ENCODE measurements around the gene RSRC1.
"Not testable (repeated sequence)": the region's sequence is repeated elsewhere in the genome, so short reads cannot be mapped to it uniquely, and the experiment has no call there.

The RSRC1 gene

DNA sequence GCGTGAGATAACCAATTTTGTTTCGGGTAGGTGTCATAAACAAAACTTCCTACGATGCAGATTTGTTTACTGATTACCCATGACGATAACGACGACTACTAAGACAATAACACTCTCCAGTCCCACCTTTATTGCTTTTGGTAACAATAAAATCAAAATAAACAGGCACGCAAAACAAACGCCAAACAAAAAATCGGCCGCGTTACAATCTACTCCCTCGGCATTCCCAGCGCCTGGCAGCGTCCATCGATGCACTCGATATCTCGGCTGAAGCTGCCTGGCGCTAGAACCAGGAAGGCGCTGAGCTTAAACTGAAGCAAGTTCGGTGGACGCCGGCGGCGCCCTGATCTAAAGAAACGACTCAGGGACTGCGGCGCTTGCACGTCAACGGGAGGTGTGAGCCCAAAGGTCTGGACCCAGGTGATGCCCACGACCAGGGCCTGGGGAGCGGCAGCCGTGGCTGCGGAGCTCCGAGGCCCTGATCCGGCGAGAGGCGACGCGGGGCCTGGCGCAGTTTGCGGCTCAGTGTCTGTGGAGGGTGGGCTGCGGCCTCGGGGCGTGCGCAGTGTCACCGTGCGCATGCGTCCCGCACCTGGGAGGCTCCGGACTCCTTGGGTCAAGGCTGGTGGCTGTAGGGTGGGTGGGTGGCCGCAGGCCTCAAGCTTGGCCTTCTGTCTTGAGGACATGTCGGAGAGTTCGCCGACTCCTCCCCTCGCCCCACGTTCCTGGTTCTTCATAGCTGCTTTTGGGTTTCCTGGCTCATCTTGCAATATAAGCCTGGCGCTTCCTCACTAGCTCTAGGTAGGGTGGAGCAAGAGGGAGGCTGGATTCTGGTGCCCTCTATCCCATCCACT is at the start of gene RSRC1:
Gene RSRC1 (plus strand): TSS at position 286 of the 854 bp plus-strand sequence. CDS start 12,016 bp downstream, outside the sequence.
- no peak for TF ChIP-seq JUND (IDR thresholded peaks at IDR 0.05; ENCODE audit: low read depth)
- DNase-seq (ENCODE audit: low read depth in 1 of 2, low spot score in 1 of 2): peak; percentile 69 to 93
- in situ Hi-C loops (cut with HindIII; ENCODE audit: low pct_unique_long_range_greater_than_20kb, low sequenced_read_pairs): no loop called here

GRCh38 chr3:158065574-158065973 is 44.3 kb upstream of the RSRC1 start:
- DNase-seq (ENCODE audit: low read depth in 1 of 2, low spot score in 1 of 2); in situ Hi-C loops (cut with HindIII; ENCODE audit: low pct_unique_long_range_greater_than_20kb, low sequenced_read_pairs): not testable (repeated sequence)

DNA sequence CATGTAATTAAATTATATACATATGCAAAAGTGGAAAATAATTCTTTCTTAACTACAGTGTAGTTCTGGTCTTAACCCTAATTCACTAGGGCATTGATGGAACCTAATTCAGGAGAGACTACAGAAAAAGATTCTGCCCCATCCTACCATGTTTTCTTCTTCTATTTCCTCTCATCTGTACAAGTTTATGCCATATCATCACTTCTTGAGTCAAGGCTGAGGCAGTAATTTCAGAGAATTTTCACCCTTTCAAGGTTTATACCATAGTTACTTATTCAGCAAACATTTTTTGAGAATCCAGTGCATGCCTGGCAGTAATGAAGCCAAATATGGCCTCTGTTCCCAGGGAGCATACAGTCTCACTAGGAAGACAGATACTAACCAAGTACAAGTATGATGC is 37.1 kb upstream of the RSRC1 start:
- in situ Hi-C loops (cut with HindIII; ENCODE audit: low pct_unique_long_range_greater_than_20kb, low sequenced_read_pairs): no loop called here
- TF ChIP-seq JUND (IDR thresholded peaks at IDR 0.05; ENCODE audit: low read depth): no peak
- no peak for DNase-seq (ENCODE audit: low read depth in 1 of 2, low spot score in 1 of 2)

- in situ Hi-C loops (cut with HindIII; ENCODE audit: low pct_unique_long_range_greater_than_20kb, low sequenced_read_pairs): no loop called here
- DNase-seq (ENCODE audit: low read depth in 1 of 2, low spot score in 1 of 2): no peak
- no peak for TF ChIP-seq JUND (IDR thresholded peaks at IDR 0.05; ENCODE audit: low read depth)
Measured at GRCh38 chr3:158074591-158074990, 35.3 kb upstream of the RSRC1 start.

DNA sequence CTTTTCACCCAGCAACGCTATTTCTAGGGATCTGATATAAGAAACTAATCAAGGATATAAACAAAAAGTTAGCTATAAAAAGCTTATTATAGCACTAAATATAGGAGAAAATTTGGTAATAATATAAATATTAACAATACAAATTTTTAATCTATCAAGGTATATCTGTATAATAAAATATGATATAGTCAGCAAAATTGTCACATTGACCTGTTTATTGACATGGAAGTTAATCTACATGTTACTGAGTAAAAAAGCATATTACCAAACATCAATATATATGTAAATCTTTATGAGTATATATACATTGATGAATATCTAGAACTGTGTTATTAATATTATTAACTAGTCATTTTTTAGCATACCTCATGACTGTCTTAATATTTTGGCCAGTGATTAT is 30.3 kb upstream of the RSRC1 start:
- no peak for DNase-seq (ENCODE audit: low read depth in 1 of 2, low spot score in 1 of 2)
- no peak for TF ChIP-seq JUND (IDR thresholded peaks at IDR 0.05; ENCODE audit: low read depth)
- in situ Hi-C loops (cut with HindIII; ENCODE audit: low pct_unique_long_range_greater_than_20kb, low sequenced_read_pairs): no loop called here

GRCh38 chr3:158084651-158085050 is 25.2 kb upstream of the RSRC1 start:
- no peak for TF ChIP-seq JUND (IDR thresholded peaks at IDR 0.05; ENCODE audit: low read depth)
- in situ Hi-C loops (cut with HindIII; ENCODE audit: low pct_unique_long_range_greater_than_20kb, low sequenced_read_pairs): no loop called here
- DNase-seq (ENCODE audit: low read depth in 1 of 2, low spot score in 1 of 2): no peak

- no peak for DNase-seq (ENCODE audit: low read depth in 1 of 2, low spot score in 1 of 2)
- TF ChIP-seq JUND (IDR thresholded peaks at IDR 0.05; ENCODE audit: low read depth): no peak
- in situ Hi-C loops (cut with HindIII; ENCODE audit: low pct_unique_long_range_greater_than_20kb, low sequenced_read_pairs): no loop called here
Measured at GRCh38 chr3:158085358-158085757, 24.5 kb upstream of the RSRC1 start.

- no peak for TF ChIP-seq JUND (IDR thresholded peaks at IDR 0.05; ENCODE audit: low read depth)
Measured at GRCh38 chr3:158085931-158086330, 24.0 kb upstream of the RSRC1 start.

GRCh38 chr3:158086361-158086760 is 23.5 kb upstream of the RSRC1 start:
- in situ Hi-C loops (cut with HindIII; ENCODE audit: low pct_unique_long_range_greater_than_20kb, low sequenced_read_pairs): no loop called here
- no peak for TF ChIP-seq JUND (IDR thresholded peaks at IDR 0.05; ENCODE audit: low read depth)
- DNase-seq (ENCODE audit: low read depth in 1 of 2, low spot score in 1 of 2): no peak

More at GRCh38 chr3:158085931-158086330, 24.0 kb upstream of the RSRC1 start:
- in situ Hi-C loops (cut with HindIII; ENCODE audit: low pct_unique_long_range_greater_than_20kb, low sequenced_read_pairs): no loop called here
- DNase-seq (ENCODE audit: low read depth in 1 of 2, low spot score in 1 of 2): no peak

DNA sequence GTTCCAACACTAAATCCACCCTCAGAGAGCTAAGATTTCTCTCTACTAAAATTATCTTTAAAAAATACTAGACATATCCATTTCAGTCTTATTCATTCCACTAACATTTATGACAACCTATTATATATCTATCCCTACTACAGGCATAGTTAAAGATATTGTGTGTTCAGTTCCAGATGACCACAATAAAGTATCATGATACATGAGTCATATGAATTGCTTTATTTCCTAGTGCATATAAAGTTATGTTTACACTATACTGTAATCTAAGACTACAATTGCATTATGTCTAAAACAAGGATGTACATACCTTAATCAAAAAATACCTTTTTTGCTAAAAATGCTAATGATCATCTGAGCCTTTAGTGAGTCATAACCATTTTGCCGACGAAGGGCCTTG is 23.1 kb upstream of the RSRC1 start:
- TF ChIP-seq JUND (IDR thresholded peaks at IDR 0.05; ENCODE audit: low read depth): no peak
- no peak for DNase-seq (ENCODE audit: low read depth in 1 of 2, low spot score in 1 of 2)
- in situ Hi-C loops (cut with HindIII; ENCODE audit: low pct_unique_long_range_greater_than_20kb, low sequenced_read_pairs): no loop called here

DNA sequence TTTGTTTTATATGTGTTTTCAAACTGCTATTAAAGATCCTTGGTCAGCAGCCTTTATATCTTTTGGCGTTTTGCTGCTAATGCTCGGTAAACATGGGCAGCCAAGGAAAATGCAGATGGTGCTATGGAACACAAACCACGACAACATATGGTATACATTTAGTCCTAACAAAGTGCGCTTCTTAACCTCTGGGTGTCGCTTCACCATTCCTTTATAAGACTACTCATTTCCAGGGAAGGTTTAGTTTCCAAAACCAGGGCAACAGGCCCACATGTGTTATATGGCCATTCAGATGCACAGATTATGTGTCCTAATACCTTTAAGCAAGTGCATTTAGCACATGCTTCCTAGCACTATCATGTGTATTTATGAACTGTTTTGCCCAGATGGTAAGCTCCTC is 18.4 kb upstream of the RSRC1 start:
- TF ChIP-seq JUND (IDR thresholded peaks at IDR 0.05; ENCODE audit: low read depth): no peak
- in situ Hi-C loops (cut with HindIII; ENCODE audit: low pct_unique_long_range_greater_than_20kb, low sequenced_read_pairs): no loop called here
- DNase-seq (ENCODE audit: low read depth in 1 of 2, low spot score in 1 of 2): peak; percentile 58 to 73

- TF ChIP-seq JUND (IDR thresholded peaks at IDR 0.05; ENCODE audit: low read depth): no peak
- in situ Hi-C loops (cut with HindIII; ENCODE audit: low pct_unique_long_range_greater_than_20kb, low sequenced_read_pairs): no loop called here
Measured at GRCh38 chr3:158093526-158093925, 16.4 kb upstream of the RSRC1 start.

GRCh38 chr3:158094235-158095110 is 15.4 kb upstream of the RSRC1 start:
- no peak for DNase-seq (ENCODE audit: low read depth in 1 of 2, low spot score in 1 of 2)
- in situ Hi-C loops (cut with HindIII; ENCODE audit: low pct_unique_long_range_greater_than_20kb, low sequenced_read_pairs): no loop called here
- no peak for TF ChIP-seq JUND (IDR thresholded peaks at IDR 0.05; ENCODE audit: low read depth)

More at GRCh38 chr3:158093526-158093925, 16.4 kb upstream of the RSRC1 start:
- DNase-seq (ENCODE audit: low read depth in 1 of 2, low spot score in 1 of 2): no peak
